H1 (cell line): ENCODE measurements around the gene RDM1. TPM values are rescaled to one million over a fixed set of nuclear protein-coding genes. Genes with fewer than 3 reads are reported as not detected.
A peak's percentile ranks its signal among the peaks of the same experiment; 100 is the strongest.

Source experiments
- CTCF ChIA-PET: fragments of 300-600 bp; sonication (Branson Sonifier 250); formaldehyde crosslinking; loops from one replicate; lab custom pipeline; 2021; ENCODE audit not compliant: partially characterized antibody; lab: Charles Lee
- POLR2A ChIA-PET: fragments of 300-600 bp; sonication (Branson Sonifier 250); formaldehyde crosslinking; loops from one replicate; lab custom pipeline; 2021; ENCODE audit warnings: inconsistent platforms; ENCODE audit not compliant: partially characterized antibody; lab: Charles Lee
- DNase-seq, 2 experiments: peaks; one replicate each; pipeline versions ENCODE4 v3.0.0 to v3.0.0-alpha.2; 2010 to 2022; ENCODE audit warnings: low spot score in 2 of 2, low read depth in 1 of 2, mixed read lengths in 1 of 2
- FAIRE-seq: peaks from 2 replicates; lab custom pipeline; 2011; peaks lifted over from hg19 to GRCh38; lab: Jason Lieb, UNC
- H2AFZ ChIP-seq: 2 replicates; pipeline ENCODE4 v1.8.1; 2012; ENCODE audit warnings: low read length, inconsistent platforms
- H2AK5ac ChIP-seq: 2 replicates; pipeline ENCODE4 v1.6.1; 2013; ENCODE audit warnings: low read depth, low read length
- H2BK120ac ChIP-seq: replicated peaks from 2 replicates; pipeline ENCODE3; 2013; ENCODE audit warnings: low read depth, low read length, inconsistent platforms
- H2BK12ac ChIP-seq: 2 replicates; pipeline ENCODE4 v1.6.1; 2013; ENCODE audit warnings: low read depth, low read length
- H2BK15ac ChIP-seq: 2 replicates; pipeline ENCODE4 v1.6.1; 2013; ENCODE audit warnings: low read length
- H2BK20ac ChIP-seq: 2 replicates; pipeline ENCODE4 v1.6.1; 2013; ENCODE audit warnings: low read length
- H2BK5ac ChIP-seq: 2 replicates; pipeline ENCODE4 v1.6.1; 2013; ENCODE audit warnings: low read depth, low read length
- H3K14ac ChIP-seq: 2 replicates; pipeline ENCODE4 v1.6.1; 2013; ENCODE audit warnings: inconsistent platforms; ENCODE audit not compliant: insufficient read length
- H3K18ac ChIP-seq: 2 replicates; pipeline ENCODE4 v1.6.1; 2013; ENCODE audit warnings: low read length; ENCODE audit errors: extremely low read depth
- H3K23ac ChIP-seq: 2 replicates; pipeline ENCODE4 v1.6.1; 2013; ENCODE audit warnings: inconsistent platforms; ENCODE audit not compliant: insufficient read length
- H3K23me2 ChIP-seq: 2 replicates; pipeline ENCODE4 v1.6.1; 2013; ENCODE audit warnings: low read depth, low read length
- H3K27ac ChIP-seq: 2 replicates; pipeline ENCODE4 v1.6.1; 2011; ENCODE audit warnings: low read depth, low read length, inconsistent platforms
- H3K27me3 ChIP-seq, 4 experiments: replicated peaks in 1 of 4; 1 replicate in 1 of 4; 2 replicates in 3 of 4; pipeline versions ENCODE4 v1.6.1 to v1.8.1; 2011 to 2013; ENCODE audit warnings: low read length in 3 of 4, mild to moderate bottlenecking in 3 of 4, inconsistent platforms in 2 of 4, mixed read lengths in 2 of 4, moderate library complexity in 1 of 4; ENCODE audit not compliant: control insufficient read depth in 3 of 4, insufficient read depth in 3 of 4; ENCODE audit errors: extremely low read depth in 1 of 4
- H3K36me3 ChIP-seq, 4 experiments: 2 replicates each; pipeline versions ENCODE4 v1.6.1 to v1.8.1; 2011 to 2013; ENCODE audit warnings: mild to moderate bottlenecking in 4 of 4, low read length in 3 of 4, moderate library complexity in 2 of 4, control low read depth in 1 of 4, inconsistent platforms in 1 of 4; ENCODE audit not compliant: insufficient read depth in 4 of 4, control insufficient read depth in 2 of 4
- H3K4ac ChIP-seq: replicated peaks from 2 replicates; pipeline ENCODE3; 2013; ENCODE audit warnings: low read length, low read depth, mixed read lengths, inconsistent platforms; ENCODE audit not compliant: insufficient read length
- H3K4me1 ChIP-seq, 4 experiments: replicated peaks in 1 of 4; 1 replicate in 1 of 4; 2 replicates in 3 of 4; pipeline versions ENCODE4 v1.6.1 to v1.8.1; 2011 to 2013; ENCODE audit warnings: low read length in 3 of 4, inconsistent platforms in 2 of 4, mixed read lengths in 1 of 4; ENCODE audit not compliant: insufficient read depth in 4 of 4, control insufficient read depth in 3 of 4
- H3K4me2 ChIP-seq, 2 experiments: 2 replicates each; pipeline versions ENCODE4 v1.6.1 to v1.8.1; 2011 to 2013; ENCODE audit warnings: low read depth in 2 of 2, low read length in 2 of 2, control low read depth in 1 of 2, inconsistent platforms in 1 of 2, mild to moderate bottlenecking in 1 of 2; ENCODE audit not compliant: insufficient read depth in 1 of 2
- H3K4me3 ChIP-seq, 4 experiments: fragments of 200-600, 300-600 bp in 1 of 4; sonication (generic), shearing (Covaris generic), sonication (Bioruptor Twin) in 1 of 4; 2 replicates each; pipeline versions ENCODE4 v1.5.1 to v1.8.1; 2011 to 2016; ENCODE audit warnings: low read length in 4 of 4, low read depth in 3 of 4, control low read depth in 2 of 4, inconsistent platforms in 2 of 4, mild to moderate bottlenecking in 2 of 4, mixed read lengths in 1 of 4, moderate library complexity in 1 of 4; ENCODE audit not compliant: insufficient read depth in 2 of 4; ENCODE audit errors: extremely low read depth in 1 of 4
- H3K56ac ChIP-seq: replicated peaks from 2 replicates; pipeline ENCODE3; 2013; ENCODE audit warnings: low read depth, mild to moderate bottlenecking, mixed read lengths, low read length, inconsistent platforms; ENCODE audit not compliant: insufficient read length
- H3K79me1 ChIP-seq: 2 replicates; pipeline ENCODE4 v1.6.1; 2013; ENCODE audit warnings: low read depth, low read length, control low read depth
- H3K79me2 ChIP-seq, 2 experiments: 2 replicates each; pipeline versions ENCODE4 v1.6.1 to v1.8.1; 2012 to 2013; ENCODE audit warnings: low read length in 2 of 2, mild to moderate bottlenecking in 2 of 2, inconsistent platforms in 1 of 2; ENCODE audit not compliant: insufficient read depth in 2 of 2, control insufficient read depth in 1 of 2
- H3K9ac ChIP-seq, 4 experiments: replicated peaks in 1 of 4; 1 replicate in 1 of 4; 2 replicates in 3 of 4; pipeline versions ENCODE4 v1.6.1 to v1.8.1; 2011 to 2013; ENCODE audit warnings: low read depth in 3 of 4, low read length in 3 of 4, control low read depth in 2 of 4, mild to moderate bottlenecking in 2 of 4, moderate library complexity in 2 of 4, inconsistent platforms in 1 of 4; ENCODE audit errors: extremely low read depth in 1 of 4
- H3K9me3 ChIP-seq, 2 experiments: 2 replicates each; pipeline versions ENCODE4 v1.6.1 to v1.8.1; 2012 to 2013; ENCODE audit warnings: mild to moderate bottlenecking in 2 of 2, moderate library complexity in 2 of 2, control low read depth in 1 of 2, inconsistent platforms in 1 of 2, low read depth in 1 of 2, low read length in 1 of 2, mixed read lengths in 1 of 2; ENCODE audit not compliant: insufficient read depth in 2 of 2
- H4K20me1 ChIP-seq, 2 experiments: replicated peaks in 1 of 2; 2 replicates each; pipeline versions ENCODE3 to v1.8.1; 2011 to 2013; ENCODE audit warnings: inconsistent platforms in 2 of 2, low read length in 2 of 2, mild to moderate bottlenecking in 1 of 2; ENCODE audit not compliant: insufficient read depth in 2 of 2, control insufficient read depth in 1 of 2
- H4K5ac ChIP-seq: 2 replicates; pipeline ENCODE4 v1.6.1; 2013; ENCODE audit warnings: low read length, low read depth, mixed read lengths, inconsistent platforms; ENCODE audit not compliant: insufficient read length
- H4K8ac ChIP-seq: 2 replicates; pipeline ENCODE4 v1.8.0; 2013; ENCODE audit warnings: mild to moderate bottlenecking, moderate library complexity, low read length, inconsistent platforms; ENCODE audit not compliant: insufficient read depth; ENCODE audit errors: extremely low read depth
- H4K91ac ChIP-seq: replicated peaks from 2 replicates; pipeline ENCODE3; 2013; ENCODE audit warnings: low read length, mixed read lengths, inconsistent platforms; ENCODE audit not compliant: insufficient read length
- EP300 ChIP-seq, 2 experiments: IDR thresholded peaks; 1 replicate in 1 of 2; 2 replicates in 1 of 2; pipeline ENCODE4 v1.6.1; 2011 to 2012; ENCODE audit warnings: low read depth in 2 of 2, low read length in 2 of 2, mild to moderate bottlenecking in 2 of 2, borderline replicate concordance in 1 of 2, inconsistent platforms in 1 of 2, moderate library complexity in 1 of 2
- EZH2 ChIP-seq: fragments of 200-600 bp; sonication (generic); IDR thresholded peaks from 2 replicates; pipeline ENCODE4 v1.7.1; 2012; ENCODE audit warnings: low read depth, mild to moderate bottlenecking, moderate library complexity, low read length, inconsistent platforms; ENCODE audit not compliant: severe bottlenecking
- WGBS, 2 experiments: shearing (Covaris generic) in 1 of 2; methylation state at CpG; one replicate each; pipeline versions ENCODE4 v1.1.6 to v1.1.7; 2013 to 2015; ENCODE audit warnings: low lambda C conversion rate in 2 of 2, mixed read lengths in 2 of 2, inconsistent platforms in 1 of 2, low coverage in 1 of 2, missing lambda C conversion rate in 1 of 2; ENCODE audit not compliant: insufficient replicate concordance in 2 of 2, insufficient coverage in 1 of 2, insufficient read length in 1 of 2; ENCODE audit errors: extremely low coverage in 1 of 2, missing lambda C conversion rate in 1 of 2; 5-methylcytosine and 5-hydroxymethylcytosine counted together
- polyA plus RNA-seq, 7 experiments: library from polyadenylated mRNA; depleted of rRNA in 3 of 7; stranded (reverse) in 5 of 7; unstranded in 2 of 7; fragments of >200 nt in 5 of 7; fragments of 200-250 nt in 2 of 7; gene quantifications; 1 replicate in 5 of 7; 2 replicates in 1 of 7; 4 replicates in 1 of 7; pipeline versions ENCODE4 v1.2.1 to v1.2.3, GENCODE V29; 2011 to 2013; ENCODE audit warnings: missing spikeins in 2 of 7, mixed read lengths in 2 of 7
- small RNA-seq: library from polyadenylated mRNA; stranded (forward); fragments of <200 nt; extraction: miRNeasy Mini kit (QIAGEN cat#:217004); gene quantifications from one replicate; pipeline ENCODE3, GENCODE V24; 2013; ENCODE audit not compliant: insufficient read depth
- total RNA-seq: library from RNA; stranded (reverse); fragmentation: NEBNext Ultra II Directional; extraction: Animal tissue kit (Norgen Biotek cat#: 25700); gene quantifications from 2 replicates; pipeline ENCODE4 v1.2.1, GENCODE V29; 2021

RDM1 gene
- total and polyA plus RNA-seq, 2 of the 8 experiments (the other 6 are each of a cell fraction or from before 2014, with no cell fraction given) = 7.3 to 9.7 TPM

DNA sequence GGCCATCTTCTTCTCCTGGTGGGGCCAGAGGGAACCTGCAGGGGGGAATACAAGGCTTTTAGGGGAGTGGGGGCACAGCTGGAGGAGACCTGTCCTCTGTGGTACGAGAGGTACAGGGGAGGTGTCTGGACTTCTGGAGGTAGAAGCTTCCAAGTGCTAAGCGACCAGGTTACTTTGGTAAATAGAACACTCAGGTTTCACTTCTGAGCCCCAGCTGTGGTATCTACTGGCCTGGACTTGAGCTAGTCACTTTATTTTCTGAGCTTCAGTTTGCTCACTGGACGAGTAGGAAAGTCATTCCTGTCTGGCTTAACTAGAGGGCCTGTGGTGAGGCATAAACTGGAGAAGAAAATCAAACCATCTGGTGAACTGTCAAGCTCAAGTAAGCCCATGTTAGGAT, 61.8 kb downstream of the RDM1 start, which contains the start of gene HEATR9:
Gene HEATR9, minus strand, starts transcription at position 155 of the 400 bp plus-strand sequence. Its CDS starts 149 bp downstream, at position 6.
- no peak within 1 kb of the TSS for H4K5ac ChIP-seq
- no peak within 1 kb of the TSS for H4K91ac ChIP-seq
- H2AFZ ChIP-seq = no peak within 1 kb of the TSS
- no peak within 1 kb of the TSS for H3K18ac ChIP-seq
- H3K79me1 ChIP-seq = no peaks in the 10 kb centered on the region
- no peaks in the 10 kb centered on the region; a peak in 1 of 7 replicates for H3K4me1 ChIP-seq
- H3K9me3 ChIP-seq = no peaks in the 10 kb centered on the region
- ChIA-PET CTCF (interaction anchor here (0.5 to 4.6 kb wide), 4 partner anchors 14 to 105 kb away, joined by 3 to 32 read pairs (median 4); no protein-coding TSS in a partner anchor), POLR2A (interaction anchor here (0.8 kb wide), 1 partner anchor 27 kb away, joined by 3 read pairs; no protein-coding TSS in a partner anchor)
- H2BK15ac ChIP-seq = no peak within 1 kb of the TSS
- H3K4me3 ChIP-seq = no peak within 1 kb of the TSS
- H3K27me3 ChIP-seq = no peaks in the 10 kb centered on the region
- peak within 1 kb of the TSS; percentile 73; the same call in 1 of the 2 replicates for H2BK20ac ChIP-seq
- peaks cover 0 to 2% of the 10 kb centered on the region in 2 experiments for H4K20me1 ChIP-seq
- no peak within 1 kb of the TSS for H2BK5ac ChIP-seq
- no peak for TF ChIP-seq EZH2
- no peak for TF ChIP-seq EP300 (IDR thresholded peaks at IDR 0.05; ENCODE audit: borderline replicate concordance in 1 of 2, low read depth in 2 of 2, low read length in 2 of 2)
- H3K56ac ChIP-seq = no peak within 1 kb of the TSS
- DNase-seq (no peak), FAIRE-seq (no peak)
- no peak within 1 kb of the TSS for H3K27ac ChIP-seq
- no peaks in the 10 kb centered on the region for H3K79me2 ChIP-seq
- 86% methylated on average over 3 of the region's 3 CpGs; no CpG with 5 or more reads in 1 of the 2 experiments for WGBS, 2 experiments
- no peak within 1 kb of the TSS for H2BK12ac ChIP-seq
- no peak within 1 kb of the TSS for H4K8ac ChIP-seq
- no peak within 1 kb of the TSS for H3K14ac ChIP-seq
- no peak within 1 kb of the TSS for H3K23ac ChIP-seq
- no peaks in the 10 kb centered on the region for H3K23me2 ChIP-seq
- H3K4me2 ChIP-seq = no peak within 1 kb of the TSS
- no peaks in the 10 kb centered on the region for H3K36me3 ChIP-seq
- H3K9ac ChIP-seq = no peak within 1 kb of the TSS
- no peak within 1 kb of the TSS for H3K4ac ChIP-seq
- no peak within 1 kb of the TSS for H2BK120ac ChIP-seq
- no peak within 1 kb of the TSS for H2AK5ac ChIP-seq

Small RNA genes lying within 50 kb of the gene (small RNA-seq; reads per million reads assigned to genes)
- gene RF00100 = 7.5 reads per million, percentile 75 among the genes with 10 or more reads in this experiment

Other genes starting within 250 kb of the RDM1 start
- gene RASL10B, start 199.1 kb downstream of the RDM1 start, total RNA-seq = 21.6 and 22.8 TPM in 2 replicates
- gene RASL10B, start 199.1 kb downstream of the RDM1 start, polyA plus RNA-seq (2011; rRNA removed) = 17.5 and 21.8 TPM in 2 replicates
- gene GAS2L2, start 177.5 kb downstream of the RDM1 start, total RNA-seq = 0.13 TPM in 1 of 2 replicates, not detected in the other
- 0.09 TPM in 2 replicates for gene GAS2L2, start 177.5 kb downstream of the RDM1 start, polyA plus RNA-seq (2011; rRNA removed)
- not detected in 2 replicates for gene C17orf50, start 169.9 kb downstream of the RDM1 start, total RNA-seq
- 0.08 and 0.12 TPM in 2 replicates for gene C17orf50, start 169.9 kb downstream of the RDM1 start, polyA plus RNA-seq (2011; rRNA removed)
- not detected in 2 replicates for gene MMP28, start 135.1 kb downstream of the RDM1 start, total RNA-seq
- 0.06 TPM in 1 of 2 replicates, not detected in the other for gene MMP28, start 135.1 kb downstream of the RDM1 start, polyA plus RNA-seq (2011; rRNA removed)
- gene TAF15, start 121.3 kb downstream of the RDM1 start, total RNA-seq = 323 and 338 TPM in 2 replicates
- gene TAF15, start 121.3 kb downstream of the RDM1 start, polyA plus RNA-seq (2011; rRNA removed) = 62.8 and 80.1 TPM in 2 replicates
- not detected in 2 replicates for gene HEATR9, start 61.9 kb downstream of the RDM1 start, total RNA-seq
- not detected in 2 replicates for gene HEATR9, start 61.9 kb downstream of the RDM1 start, polyA plus RNA-seq (2011; rRNA removed)
- not detected in 2 replicates for gene CCL5, start 50.4 kb downstream of the RDM1 start, total RNA-seq
- gene CCL5, start 50.4 kb downstream of the RDM1 start, polyA plus RNA-seq (2011; rRNA removed) = not detected in 2 replicates
- not detected in 2 replicates for gene LYZL6, start 12.9 kb upstream of the RDM1 start, total RNA-seq
- not detected in 2 replicates for gene LYZL6, start 12.9 kb upstream of the RDM1 start, polyA plus RNA-seq (2011; rRNA removed)
- gene CCL16, start 50.7 kb upstream of the RDM1 start, total RNA-seq = not detected in 2 replicates
- gene CCL16, start 50.7 kb upstream of the RDM1 start, polyA plus RNA-seq (2011; rRNA removed) = not detected in 2 replicates
- not detected in 2 replicates for gene CCL14, start 56.0 kb upstream of the RDM1 start, total RNA-seq
- not detected in 2 replicates for gene CCL14, start 56.0 kb upstream of the RDM1 start, polyA plus RNA-seq (2011; rRNA removed)
- gene CCL15, start 70.8 kb upstream of the RDM1 start, total RNA-seq = not detected in 2 replicates
- not detected in 2 replicates for gene CCL15, start 70.8 kb upstream of the RDM1 start, polyA plus RNA-seq (2011; rRNA removed)
- not detected in 2 replicates for gene CCL23, start 87.2 kb upstream of the RDM1 start, total RNA-seq
- gene CCL23, start 87.2 kb upstream of the RDM1 start, polyA plus RNA-seq (2011; rRNA removed) = not detected in 2 replicates
- gene CCL18, start 133.5 kb upstream of the RDM1 start, total RNA-seq = not detected in 2 replicates
- not detected in 2 replicates for gene CCL18, start 133.5 kb upstream of the RDM1 start, polyA plus RNA-seq (2011; rRNA removed)
- not detected in 2 replicates for gene CCL3, start 159.4 kb upstream of the RDM1 start, total RNA-seq
- not detected in 2 replicates for gene CCL3, start 159.4 kb upstream of the RDM1 start, polyA plus RNA-seq (2011; rRNA removed)
- gene CCL4, start 173.1 kb upstream of the RDM1 start, total RNA-seq = not detected in 2 replicates
- not detected in 2 replicates for gene CCL4, start 173.1 kb upstream of the RDM1 start, polyA plus RNA-seq (2011; rRNA removed)
- 3.9 and 6.2 TPM in 2 replicates for gene TBC1D3B, start 245.9 kb upstream of the RDM1 start, total RNA-seq
- 0.54 and 0.74 TPM in 2 replicates for gene TBC1D3B, start 245.9 kb upstream of the RDM1 start, polyA plus RNA-seq (2011; rRNA removed)